ENCODE results near the gene ZFY.
"Not testable (repeated sequence)": the region's sequence is repeated elsewhere in the genome, so short reads cannot be mapped to it uniquely, and the experiment has no call there.

ZFY gene

DNA sequence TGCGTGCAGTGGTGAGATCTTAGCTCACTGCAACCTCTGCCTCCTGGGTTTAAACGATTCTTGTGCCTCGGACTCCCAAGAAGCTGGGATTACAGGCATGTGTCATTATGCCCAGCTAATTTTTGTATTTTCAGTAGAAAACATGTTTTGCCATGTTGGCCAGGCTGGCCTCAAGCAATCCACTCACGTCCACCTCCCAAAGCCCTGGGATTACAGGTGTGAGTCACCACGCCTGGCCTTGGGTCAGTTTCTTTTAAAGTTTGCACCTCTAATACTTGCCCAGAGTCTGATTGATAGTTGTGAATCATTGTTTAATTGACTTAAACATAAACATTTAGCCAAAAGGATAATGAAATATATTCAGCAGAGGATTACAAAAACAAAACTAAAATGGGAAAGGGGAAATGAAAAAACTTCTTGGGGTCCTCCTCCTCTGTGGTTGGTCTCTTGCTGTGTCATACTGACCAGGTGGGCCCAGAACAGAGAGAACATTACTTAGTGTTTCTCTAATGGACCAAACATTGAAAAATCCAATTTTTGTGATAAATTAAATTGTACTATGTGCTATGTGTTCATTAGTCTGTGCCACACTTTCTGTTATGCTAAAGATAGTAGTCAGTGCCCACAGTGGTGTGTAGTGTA, 38.0 kb downstream of the ZFY start:
- no peak for DNase-seq (ENCODE audit: low read depth)

DNA sequence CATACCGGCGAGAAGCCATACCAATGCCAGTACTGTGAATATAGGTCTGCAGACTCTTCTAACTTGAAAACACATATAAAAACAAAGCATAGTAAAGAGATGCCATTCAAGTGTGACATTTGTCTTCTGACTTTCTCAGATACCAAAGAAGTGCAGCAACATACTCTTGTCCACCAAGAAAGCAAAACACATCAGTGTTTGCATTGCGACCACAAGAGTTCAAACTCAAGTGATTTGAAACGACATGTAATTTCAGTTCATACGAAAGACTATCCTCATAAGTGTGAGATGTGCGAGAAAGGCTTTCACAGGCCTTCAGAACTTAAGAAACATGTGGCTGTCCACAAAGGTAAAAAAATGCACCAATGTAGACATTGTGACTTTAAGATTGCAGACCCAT, 44.1 kb downstream of the ZFY start:
- DNase-seq (ENCODE audit: low read depth) = no peak

DNA sequence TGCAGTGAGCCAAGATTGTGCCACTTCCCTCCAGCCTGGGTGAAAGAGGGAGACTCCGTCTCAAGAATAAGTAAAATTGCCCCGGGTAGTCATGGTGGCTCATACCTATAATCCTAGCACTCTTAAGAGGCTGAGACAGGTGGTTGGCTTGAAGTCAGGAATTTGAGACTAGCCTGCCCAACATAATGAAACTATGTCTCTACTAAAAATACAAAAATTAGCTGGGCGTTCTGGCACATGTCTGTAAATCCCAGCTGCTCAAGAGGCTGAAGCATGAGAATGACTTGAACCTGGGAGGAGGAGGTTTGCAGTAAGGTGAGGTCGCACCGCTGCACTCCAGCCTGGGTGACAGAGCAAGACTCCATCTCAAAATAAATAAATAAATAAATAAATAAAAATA, 49.3 kb downstream of the ZFY start:
- no peak for DNase-seq (ENCODE audit: low read depth)

DNA sequence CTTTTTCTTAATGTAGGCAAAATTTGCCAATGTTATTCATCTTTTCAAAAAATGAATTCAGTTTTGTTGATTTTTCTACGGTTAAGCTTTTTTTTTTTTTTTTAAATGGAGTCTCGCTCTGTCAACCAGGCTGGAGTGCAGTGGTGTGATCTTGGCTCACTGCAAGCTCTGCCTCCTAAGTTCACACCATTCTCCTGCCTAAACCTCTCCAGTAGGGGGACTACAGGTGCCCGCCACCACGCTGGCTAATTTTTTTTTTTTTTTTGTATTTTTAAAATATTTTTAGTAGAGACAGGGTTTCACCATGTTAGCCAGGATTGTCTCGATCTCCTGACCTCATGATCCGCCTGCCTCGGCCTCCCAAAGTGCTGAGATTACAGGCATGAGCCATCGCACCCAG, 52.0 kb downstream of the ZFY start:
- DNase-seq (ENCODE audit: low read depth) = not testable (repeated sequence)

DNA sequence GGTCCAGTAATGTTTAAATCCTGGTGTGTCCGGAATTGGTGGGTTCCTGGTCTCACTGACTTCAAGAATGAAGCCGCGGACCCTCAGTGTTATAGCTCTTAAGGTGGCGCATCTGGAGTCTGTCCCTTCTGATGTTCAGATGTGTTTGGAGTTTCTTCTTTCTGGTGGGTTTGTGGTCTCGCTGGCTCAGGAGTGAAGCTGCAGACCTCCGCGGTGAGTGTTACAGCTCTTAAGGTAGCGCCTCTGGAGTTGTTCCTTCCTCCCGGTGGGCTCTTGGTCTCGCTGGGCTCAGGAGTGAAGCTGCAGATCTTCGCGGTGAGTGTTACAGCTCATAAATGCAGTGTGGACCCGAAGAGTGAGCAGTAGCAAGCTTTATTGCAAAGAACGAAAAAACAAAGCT, 62.2 kb downstream of the ZFY start:
- not testable (repeated sequence) for DNase-seq (ENCODE audit: low read depth)

DNA sequence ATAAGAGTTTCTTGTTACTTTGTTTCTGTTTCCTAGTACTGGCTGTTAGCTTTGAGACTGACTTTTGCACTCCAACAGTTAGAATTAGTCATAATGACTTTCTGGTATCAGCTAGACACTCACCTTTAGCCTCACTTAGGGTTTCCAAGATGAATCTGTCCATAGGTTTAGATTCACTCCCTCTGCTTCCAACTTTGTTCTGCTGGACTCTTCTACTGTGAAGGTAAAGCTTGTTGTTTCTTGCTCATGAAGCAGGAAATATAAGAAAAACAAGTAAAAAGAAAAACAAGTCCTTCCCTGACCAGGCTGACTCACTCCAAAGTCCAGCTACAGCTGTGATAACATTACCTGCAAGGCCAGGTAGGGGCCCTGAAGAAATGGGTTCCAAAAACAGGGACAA, 67.0 kb downstream of the ZFY start:
- no peak for DNase-seq (ENCODE audit: low read depth)

DNA sequence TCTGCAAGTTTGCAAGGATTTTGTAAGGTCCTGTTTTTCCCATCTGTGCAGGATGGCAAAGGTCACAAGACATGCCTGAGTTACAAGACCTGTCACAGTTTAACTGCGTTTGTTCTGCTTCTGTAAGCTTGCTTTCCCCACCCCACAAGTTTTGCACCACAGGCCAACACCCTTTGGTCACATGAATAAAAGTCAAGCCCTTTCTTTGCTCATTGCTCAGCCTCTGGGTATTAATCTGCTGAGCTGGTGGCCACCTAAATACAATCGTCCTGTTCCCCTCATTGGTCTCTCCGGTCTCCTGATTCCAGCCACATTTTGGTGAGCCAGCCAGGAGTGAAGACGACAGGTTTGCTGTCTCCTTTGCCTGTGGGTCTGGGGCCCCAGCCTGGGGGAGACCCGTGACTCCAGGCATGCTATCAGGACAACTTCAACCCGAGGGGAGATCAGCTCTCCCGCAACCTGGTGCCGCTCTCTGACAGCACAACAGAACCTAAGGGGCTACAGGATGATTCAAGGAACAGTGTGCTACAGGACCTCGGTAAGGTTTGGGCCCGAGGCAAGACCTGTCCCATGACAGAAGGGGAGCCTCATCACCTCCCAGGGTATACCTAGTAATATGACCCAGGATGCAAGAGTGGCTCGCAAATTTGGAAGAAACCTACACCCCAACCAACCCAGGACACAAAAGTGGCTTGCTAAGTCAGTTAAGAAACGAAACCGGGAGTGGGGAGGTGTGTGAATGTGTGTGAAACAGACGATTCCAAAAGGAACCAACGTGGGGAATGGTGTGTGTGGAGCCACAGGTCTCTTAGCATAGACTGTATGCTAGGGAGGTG, 67.7 kb downstream of the ZFY start:
- DNase-seq (ENCODE audit: low read depth) = peak; percentile 0

DNA sequence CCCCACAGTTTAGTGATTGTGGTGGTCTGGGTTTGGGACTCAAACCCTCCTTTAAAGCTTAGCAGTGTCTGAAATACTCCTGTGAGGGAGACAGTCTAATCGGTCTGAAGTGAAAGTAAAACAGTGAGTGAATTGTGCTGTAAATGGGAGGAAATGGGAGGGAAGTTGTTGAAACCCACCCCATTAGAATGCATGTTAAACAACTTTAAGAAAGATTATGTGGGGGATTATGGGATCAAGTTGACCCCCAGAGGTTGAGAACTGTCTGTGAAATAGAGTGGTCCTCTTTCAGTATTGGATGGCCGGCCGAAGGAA, 68.3 kb downstream of the ZFY start:
- DNase-seq (ENCODE audit: low read depth) = peak; percentile 8

DNA sequence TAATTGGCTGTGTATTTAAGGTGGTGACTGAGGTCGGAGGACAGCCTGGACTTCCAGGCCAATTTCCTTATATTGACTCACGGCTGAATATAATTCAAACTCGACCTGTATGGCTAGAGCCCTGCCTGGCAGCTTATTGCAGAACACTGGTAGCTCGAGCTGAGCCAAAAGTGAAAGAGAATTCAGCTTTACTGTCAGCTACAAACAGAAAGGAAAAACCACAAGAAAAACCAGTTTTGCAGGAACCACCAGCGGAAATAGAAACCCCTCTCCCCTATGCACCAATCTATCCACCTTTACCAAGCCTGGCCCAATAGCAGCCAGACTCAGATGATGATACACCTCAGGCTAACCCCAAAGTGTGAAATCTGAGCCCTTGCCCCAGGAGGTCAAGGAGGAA, 68.7 kb downstream of the ZFY start:
- peak; percentile 1 for DNase-seq (ENCODE audit: low read depth)

DNA sequence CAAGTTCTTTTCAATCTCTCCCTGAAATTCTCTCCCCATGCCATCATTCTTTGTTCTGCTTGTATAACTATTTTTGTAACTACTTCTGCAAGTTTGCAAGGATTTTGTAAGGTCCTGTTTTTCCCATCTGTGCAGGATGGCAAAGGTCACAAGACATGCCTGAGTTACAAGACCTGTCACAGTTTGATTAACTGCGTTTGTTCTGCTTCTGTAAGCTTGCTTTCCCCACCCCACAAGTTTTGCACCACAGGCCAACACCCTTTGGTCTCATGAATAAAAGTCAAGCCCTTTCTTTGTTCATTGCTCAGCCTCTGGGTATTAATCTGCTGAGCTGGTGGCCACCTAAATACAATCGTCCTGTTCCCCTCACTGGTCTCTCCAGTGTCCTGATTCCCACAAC, 70.8 kb downstream of the ZFY start:
- not testable (repeated sequence) for DNase-seq (ENCODE audit: low read depth)

DNA sequence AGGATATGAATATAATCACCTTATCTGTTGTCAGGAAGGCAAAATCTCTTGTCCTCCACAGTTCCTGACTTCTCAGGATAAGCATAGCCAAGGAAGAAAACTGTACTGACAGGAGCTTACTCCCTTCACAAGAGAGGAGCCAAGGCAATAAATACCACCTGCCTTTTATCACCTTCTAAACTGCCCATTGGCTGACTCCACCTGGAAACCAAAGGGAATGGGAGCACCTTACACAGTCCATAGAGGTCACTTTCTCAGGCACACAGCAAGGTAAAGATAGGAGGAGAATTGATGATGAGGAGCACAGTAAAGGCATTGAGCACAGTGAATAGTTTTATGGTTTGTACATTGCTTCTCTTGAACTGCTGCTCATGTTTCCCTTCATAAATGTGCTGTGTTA, 72.8 kb downstream of the ZFY start:
- no peak for DNase-seq (ENCODE audit: low read depth)

DNA sequence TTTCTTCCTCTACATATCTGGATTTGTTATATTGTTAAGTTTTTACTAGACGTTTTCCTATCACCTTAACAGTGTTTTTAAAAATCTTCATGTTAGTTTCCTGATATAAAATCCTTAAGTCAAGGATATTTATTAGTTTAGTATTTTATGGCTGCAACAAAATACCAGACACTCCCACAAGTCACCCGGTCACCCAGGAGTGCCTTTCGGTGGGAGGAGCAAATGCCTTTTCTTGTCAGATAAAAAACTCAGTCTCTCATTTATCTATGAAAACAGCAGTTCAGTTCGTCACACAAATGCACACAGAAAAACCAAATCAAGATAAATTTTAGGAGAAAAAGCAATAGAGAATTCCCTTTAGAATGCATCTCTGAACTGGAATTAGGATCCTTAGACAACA, 77.0 kb downstream of the ZFY start:
- no peak for DNase-seq (ENCODE audit: low read depth)

DNA sequence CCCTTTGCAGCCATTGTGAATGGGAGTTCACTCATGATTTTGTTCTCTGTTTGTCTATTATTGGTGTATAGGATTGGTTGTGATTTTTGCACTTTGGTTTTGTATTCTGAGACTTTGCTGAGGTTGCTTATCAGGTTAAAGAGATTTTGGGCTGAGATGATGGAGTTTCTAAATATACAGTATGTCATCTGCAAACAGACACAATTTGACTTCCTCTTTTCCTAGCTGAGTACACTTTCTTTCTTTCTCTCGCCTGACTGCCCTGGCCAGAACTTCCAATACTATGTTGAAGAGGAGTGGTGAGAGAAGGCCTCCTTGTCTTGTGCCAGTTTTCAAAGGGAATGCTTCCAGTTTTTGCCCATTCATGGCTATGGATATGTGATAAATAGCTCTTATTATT, 81.4 kb downstream of the ZFY start:
- no peak for DNase-seq (ENCODE audit: low read depth)

DNA sequence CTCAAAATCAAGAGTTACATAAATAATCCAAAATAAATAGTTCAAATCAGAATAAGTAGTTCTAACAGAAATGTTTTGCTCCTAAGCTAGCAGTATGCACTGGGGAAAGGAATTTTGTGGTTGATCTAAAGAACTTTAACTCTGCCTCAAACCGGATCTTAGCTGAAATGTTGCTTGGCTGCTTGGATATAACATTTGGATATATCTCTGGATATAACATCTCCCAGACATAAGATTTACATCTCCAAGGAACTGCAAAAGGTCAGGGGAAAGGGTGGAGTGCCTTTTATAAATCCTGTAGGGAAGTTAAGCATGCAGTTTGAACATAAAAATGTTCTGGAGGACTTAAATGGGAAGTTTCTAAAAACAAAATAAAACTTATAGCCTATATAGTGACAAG, 83.4 kb downstream of the ZFY start:
- no peak for DNase-seq (ENCODE audit: low read depth)

DNA sequence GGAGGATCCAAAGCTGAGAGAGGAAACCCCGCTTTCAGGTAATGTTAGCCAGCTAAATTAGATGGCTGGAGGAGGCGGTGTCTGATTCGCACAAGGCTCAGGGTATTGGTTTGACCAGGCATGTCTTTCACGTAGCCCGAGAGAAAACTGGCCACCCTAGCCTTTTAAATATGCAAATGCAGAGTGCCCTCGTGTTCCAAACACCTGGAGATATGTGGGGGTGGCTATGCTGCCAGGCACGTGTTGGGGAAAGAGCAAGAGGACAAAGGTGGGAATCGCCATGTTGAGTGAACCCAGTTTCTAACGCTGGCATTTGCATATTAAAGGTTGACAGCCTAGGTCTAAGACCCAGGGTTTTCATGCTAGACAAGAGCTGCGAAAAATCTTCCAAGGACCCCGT, 84.4 kb downstream of the ZFY start:
- no peak for DNase-seq (ENCODE audit: low read depth)

DNA sequence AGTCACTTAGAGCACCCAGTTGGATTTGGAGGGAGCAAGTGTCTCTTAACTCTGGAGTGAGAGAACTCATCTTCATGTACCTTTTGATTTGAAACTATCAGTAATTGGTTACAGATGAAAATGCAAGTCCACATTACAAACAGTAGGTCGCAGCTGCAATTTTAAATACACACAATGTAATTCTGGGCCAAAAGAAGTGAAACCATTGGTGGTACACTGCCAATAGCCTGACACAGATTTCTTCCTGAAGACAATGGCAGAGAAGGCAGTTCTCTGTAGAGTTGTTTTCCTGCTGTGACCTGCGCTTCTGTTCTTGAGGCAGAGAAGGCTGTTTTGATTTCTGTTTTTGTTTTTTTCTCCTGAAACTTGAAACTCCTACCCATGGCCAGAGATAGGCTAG, 86.0 kb downstream of the ZFY start:
- DNase-seq (ENCODE audit: low read depth) = no peak

DNA sequence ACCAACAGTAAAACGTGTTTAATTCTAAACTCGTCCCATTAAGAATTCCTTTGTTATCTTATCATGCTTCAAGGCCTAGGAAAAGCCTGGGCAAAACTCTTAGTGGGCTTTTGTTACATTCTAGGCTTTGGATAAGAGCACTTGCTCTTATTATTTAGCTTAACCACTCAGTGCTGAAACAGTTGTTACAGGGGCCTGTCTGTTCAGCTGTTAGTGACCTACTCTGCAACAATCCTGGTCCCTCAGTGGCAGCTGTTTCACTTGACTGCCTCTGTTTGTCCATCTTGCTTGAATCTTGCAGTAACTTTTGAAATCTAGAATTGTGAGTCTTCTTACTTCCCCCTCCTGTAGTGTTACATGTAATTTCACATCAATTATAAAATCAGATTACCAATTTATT, 88.4 kb downstream of the ZFY start:
- DNase-seq (ENCODE audit: low read depth) = no peak

DNA sequence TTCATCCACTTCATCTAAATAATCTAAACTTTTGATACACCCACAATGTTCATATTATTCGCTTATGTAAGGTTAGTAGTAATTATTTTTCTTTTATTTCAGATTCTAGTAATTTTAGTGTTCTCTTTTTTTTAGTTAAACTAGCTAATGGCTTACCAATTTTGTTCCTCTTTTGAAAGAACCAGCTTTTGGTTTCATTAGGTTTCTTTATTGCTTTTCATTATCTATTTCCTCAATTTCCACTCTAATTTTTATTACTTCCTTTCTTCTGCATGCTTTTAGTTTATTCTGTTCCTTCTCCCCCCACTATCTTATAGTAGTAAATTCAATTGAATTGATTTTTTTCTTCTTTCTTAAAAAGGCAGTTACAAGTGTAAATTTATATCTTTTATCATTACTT, 90.2 kb downstream of the ZFY start:
- DNase-seq (ENCODE audit: low read depth) = no peak

Measured in HS-5 (cell line).